Measurements from ENCODE around the gene DNAJC1. TPM values are rescaled to one million over a fixed set of nuclear protein-coding genes. Genes with fewer than 3 reads are reported as not detected.

The DNAJC1 gene
- total and polyA plus RNA-seq, 2 of the 8 experiments (the other 6 are each of a cell fraction or from before 2014, with no cell fraction given): 6.8 to 14.8 TPM

DNA sequence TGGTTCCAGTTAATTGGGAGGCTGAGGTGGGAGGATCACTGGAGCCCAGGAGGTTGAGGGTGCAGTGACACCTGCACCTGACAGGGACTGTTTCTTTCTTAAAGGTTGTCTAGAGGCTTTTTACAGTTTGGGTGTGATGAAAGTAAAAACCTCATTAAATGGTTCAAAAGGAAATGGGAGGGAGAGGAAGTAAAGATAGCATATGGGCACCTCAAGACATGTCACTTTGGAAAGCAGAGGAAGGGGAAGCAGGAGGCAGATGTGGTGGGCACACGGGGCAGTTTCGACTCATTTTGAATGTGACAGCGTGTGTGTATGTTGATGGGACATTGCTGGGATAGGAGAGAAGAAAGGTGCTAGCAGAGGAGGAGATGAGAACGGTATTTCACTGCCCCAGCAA is 266.4 kb downstream of the DNAJC1 start:
- H3K79me2 ChIP-seq (ENCODE audit: control insufficient read depth in 1 of 2, insufficient read depth in 2 of 2, low read length in 2 of 2): peaks cover 0 to 6% of the 10 kb centered on the region in 2 experiments; a peak in 2 of 4 replicates
- 0 out of 2 replicates have a peak, but pooled peaks cover 3% of the 10 kb centered on the region for H3K79me1 ChIP-seq (ENCODE audit: low read depth, low read length)
- H3K27me3 ChIP-seq (replicated peaks in 1 of 4; ENCODE audit: control insufficient read depth in 3 of 4, extremely low read depth in 1 of 4, insufficient read depth in 3 of 4, low read length in 3 of 4): no peaks in the 10 kb centered on the region
- H3K14ac ChIP-seq (ENCODE audit: insufficient read length): no peak overlapping the region
- DNase-seq (ENCODE audit: low read depth in 1 of 2, low spot score in 2 of 2) (no peak), FAIRE-seq (no peak)
- no peak overlapping the region for H3K56ac ChIP-seq (replicated peaks; ENCODE audit: insufficient read length, low read depth, low read length)
- H3K4ac ChIP-seq (replicated peaks; ENCODE audit: insufficient read length, low read depth, low read length): no peak overlapping the region
- no peak overlapping the region for H2AFZ ChIP-seq (ENCODE audit: low read length)
- peaks cover under 1 to 4% (median 3%) of the 10 kb centered on the region in 4 experiments; a peak in 4 of 7 replicates for H3K4me1 ChIP-seq (replicated peaks in 1 of 4; ENCODE audit: control insufficient read depth in 3 of 4, insufficient read depth in 4 of 4, low read length in 3 of 4)
- ChIA-PET CTCF (ENCODE audit: partially characterized antibody) (no interaction called here), POLR2A (ENCODE audit: partially characterized antibody) (no interaction called here)
- no peak overlapping the region for H2BK12ac ChIP-seq (ENCODE audit: low read depth, low read length)
- no peak overlapping the region for H2BK120ac ChIP-seq (replicated peaks; ENCODE audit: low read depth, low read length)
- no peak overlapping the region for H2BK5ac ChIP-seq (ENCODE audit: low read depth, low read length)
- no peak overlapping the region for H2BK20ac ChIP-seq (ENCODE audit: low read length)
- H3K23ac ChIP-seq (ENCODE audit: insufficient read length): no peak overlapping the region
- no peak overlapping the region for H3K27ac ChIP-seq (ENCODE audit: low read depth, low read length)
- peaks cover 10 to 71% (median 31%) of the 10 kb centered on the region in 4 experiments for H3K36me3 ChIP-seq (ENCODE audit: control insufficient read depth in 2 of 4, insufficient read depth in 4 of 4, low read length in 3 of 4)
- no peaks in the 10 kb centered on the region for H3K23me2 ChIP-seq (ENCODE audit: low read depth, low read length)
- no peak overlapping the region for H4K91ac ChIP-seq (replicated peaks; ENCODE audit: insufficient read length, low read length)
- H3K18ac ChIP-seq (ENCODE audit: extremely low read depth, low read length): no peak overlapping the region
- H3K4me2 ChIP-seq (ENCODE audit: insufficient read depth in 1 of 2, low read depth in 2 of 2, low read length in 2 of 2): no peak overlapping the region
- no peak overlapping the region for H2BK15ac ChIP-seq (ENCODE audit: low read length)
- no peak overlapping the region for H3K9ac ChIP-seq (replicated peaks in 1 of 4; ENCODE audit: extremely low read depth in 1 of 4, low read depth in 3 of 4, low read length in 3 of 4)
- no peak overlapping the region for H2AK5ac ChIP-seq (ENCODE audit: low read depth, low read length)
- H3K9me3 ChIP-seq (ENCODE audit: insufficient read depth in 2 of 2, low read depth in 1 of 2, low read length in 1 of 2): no peaks in the 10 kb centered on the region
- H4K8ac ChIP-seq (ENCODE audit: extremely low read depth, insufficient read depth, low read length): no peak overlapping the region
- H4K20me1 ChIP-seq (replicated peaks in 1 of 2; ENCODE audit: control insufficient read depth in 1 of 2, insufficient read depth in 2 of 2, low read length in 2 of 2): no peaks in the 10 kb centered on the region
- no peak overlapping the region for H3K4me3 ChIP-seq (ENCODE audit: extremely low read depth in 1 of 4, insufficient read depth in 2 of 4, low read depth in 3 of 4, low read length in 4 of 4)
- TF ChIP-seq, protein P1, sequence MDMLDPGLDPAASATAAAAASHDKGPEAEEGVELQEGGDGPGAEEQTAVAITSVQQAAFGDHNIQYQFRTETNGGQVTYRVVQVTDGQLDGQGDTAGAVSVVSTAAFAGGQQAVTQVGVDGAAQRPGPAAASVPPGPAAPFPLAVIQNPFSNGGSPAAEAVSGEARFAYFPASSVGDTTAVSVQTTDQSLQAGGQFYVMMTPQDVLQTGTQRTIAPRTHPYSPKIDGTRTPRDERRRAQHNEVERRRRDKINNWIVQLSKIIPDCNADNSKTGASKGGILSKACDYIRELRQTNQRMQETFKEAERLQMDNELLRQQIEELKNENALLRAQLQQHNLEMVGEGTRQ (IDR thresholded peaks at IDR 0.05; ENCODE audit: low read length): no peak
- TF ChIP-seq POLR2AphosphoS5 (IDR thresholded peaks at IDR 0.05; ENCODE audit: low read depth, low read length): 0 out of 2 replicates have a peak, but pooled peaks have one; percentile 12
- TF ChIP-seq POLR2A (IDR thresholded peaks at IDR 0.05; ENCODE audit: control extremely low read depth in 1 of 2, low read depth in 2 of 2, low read length in 2 of 2): 0 out of 3 replicates have a peak, but pooled peaks of 1 of the 2 experiments have one; percentile 3
- WGBS, 2 experiments (ENCODE audit: extremely low coverage in 1 of 2, insufficient coverage in 1 of 2, insufficient read length in 1 of 2, insufficient replicate concordance in 2 of 2, low coverage in 1 of 2, low lambda C conversion rate in 2 of 2, missing lambda C conversion rate in 1 of 2): 98% methylated on average over 4 of the region's 4 CpGs; no CpG with 5 or more reads in 1 of the 2 experiments
- no peak overlapping the region for H4K5ac ChIP-seq (ENCODE audit: insufficient read length, low read depth, low read length)
